ENCODE results near the gene CPLX4. TPM values are rescaled to one million over a fixed set of nuclear protein-coding genes. Genes with fewer than 3 reads are reported as not detected.

CPLX4 gene
- total RNA-seq, 1 donor from 2014 or later = 2.2 TPM

- Mint-ChIP-seq H3K4me1 (no peaks in the 10 kb centered on the region), H3K27ac (no peak overlapping the region), H3K4me3 (no peak overlapping the region), H3K9me3 (no peaks in the 10 kb centered on the region), H3K36me3 (no peaks in the 10 kb centered on the region), H3K27me3 (ENCODE audit: insufficient read depth, low read depth) (peaks cover 13% of the 10 kb centered on the region)
- peaks cover 32% of the 10 kb centered on the region for H3K4me1 ChIP-seq
- H3K79me2 ChIP-seq (ENCODE audit: low read depth) = no peaks in the 10 kb centered on the region
- H4K20me1 ChIP-seq (ENCODE audit: low read depth) = no peaks in the 10 kb centered on the region
- H3K4me3 ChIP-seq = no peak overlapping the region
- no peak overlapping the region for H2AFZ ChIP-seq (replicated peaks)
- no peaks in the 10 kb centered on the region for H3K9me3 ChIP-seq (ENCODE audit: low read depth)
- H3K36me3 ChIP-seq = no peaks in the 10 kb centered on the region
- no peak overlapping the region for H3K27ac ChIP-seq
- TF ChIP-seq, protein P1, sequence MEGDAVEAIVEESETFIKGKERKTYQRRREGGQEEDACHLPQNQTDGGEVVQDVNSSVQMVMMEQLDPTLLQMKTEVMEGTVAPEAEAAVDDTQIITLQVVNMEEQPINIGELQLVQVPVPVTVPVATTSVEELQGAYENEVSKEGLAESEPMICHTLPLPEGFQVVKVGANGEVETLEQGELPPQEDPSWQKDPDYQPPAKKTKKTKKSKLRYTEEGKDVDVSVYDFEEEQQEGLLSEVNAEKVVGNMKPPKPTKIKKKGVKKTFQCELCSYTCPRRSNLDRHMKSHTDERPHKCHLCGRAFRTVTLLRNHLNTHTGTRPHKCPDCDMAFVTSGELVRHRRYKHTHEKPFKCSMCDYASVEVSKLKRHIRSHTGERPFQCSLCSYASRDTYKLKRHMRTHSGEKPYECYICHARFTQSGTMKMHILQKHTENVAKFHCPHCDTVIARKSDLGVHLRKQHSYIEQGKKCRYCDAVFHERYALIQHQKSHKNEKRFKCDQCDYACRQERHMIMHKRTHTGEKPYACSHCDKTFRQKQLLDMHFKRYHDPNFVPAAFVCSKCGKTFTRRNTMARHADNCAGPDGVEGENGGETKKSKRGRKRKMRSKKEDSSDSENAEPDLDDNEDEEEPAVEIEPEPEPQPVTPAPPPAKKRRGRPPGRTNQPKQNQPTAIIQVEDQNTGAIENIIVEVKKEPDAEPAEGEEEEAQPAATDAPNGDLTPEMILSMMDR (IDR thresholded peaks at IDR 0.05) = no peak
- TF ChIP-seq EZH2phosphoT487 (IDR thresholded peaks at IDR 0.05) (no peak), EZH2 (IDR thresholded peaks at IDR 0.05) (no peak)
- H3K9ac ChIP-seq = no peak overlapping the region
- H3K4me2 ChIP-seq = peak overlapping the region; percentile 20
- no peak for DNase-seq (ENCODE audit: low spot score)
- H3F3A ChIP-seq (ENCODE audit: low read depth) = no peaks in the 10 kb centered on the region
- H3K27me3 ChIP-seq = peaks cover 63% of the 10 kb centered on the region
Measured at GRCh38 chr18:59286341-59286740, 32.1 kb downstream of the CPLX4 start.

DNA sequence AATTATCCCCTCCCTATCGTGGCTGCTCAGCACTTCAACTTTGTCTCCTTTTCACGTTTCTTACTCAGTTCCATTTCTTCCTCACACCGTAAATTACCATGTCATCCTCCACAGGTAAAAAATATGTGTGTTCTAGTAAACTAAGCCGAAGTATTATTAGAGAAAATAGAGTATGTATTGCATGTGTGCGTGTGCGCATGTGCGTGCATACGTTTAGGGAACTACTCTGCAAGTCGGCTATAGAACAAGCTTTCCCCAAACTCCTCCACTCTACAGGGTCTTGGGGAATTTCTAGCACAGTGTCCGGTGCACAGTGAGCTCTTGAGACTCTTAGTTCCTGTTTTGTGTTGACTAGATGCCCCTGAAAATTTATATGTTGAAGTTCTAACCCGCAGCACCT is 36.1 kb downstream of the CPLX4 start:
- Histone ChIP-seq H3K9ac (no peak overlapping the region), H3K79me2 (ENCODE audit: low read depth) (no peaks in the 10 kb centered on the region), H3K27ac (no peak overlapping the region), H3K4me1 (peaks cover 47% of the 10 kb centered on the region), H4K20me1 (ENCODE audit: low read depth) (no peaks in the 10 kb centered on the region), H3K27me3 (peaks cover 93% of the 10 kb centered on the region), H3K4me2 (no peak overlapping the region), H2AFZ (replicated peaks) (no peak overlapping the region), H3K9me3 (ENCODE audit: low read depth) (no peaks in the 10 kb centered on the region), H3K36me3 (no peaks in the 10 kb centered on the region), H3K4me3 (no peak overlapping the region), H3F3A (ENCODE audit: low read depth) (peaks cover 6% of the 10 kb centered on the region)
- Mint-ChIP-seq H3K4me3 (no peak overlapping the region), H3K27me3 (ENCODE audit: insufficient read depth, low read depth) (peaks cover 22% of the 10 kb centered on the region), H3K9me3 (no peaks in the 10 kb centered on the region), H3K36me3 (peaks cover 1% of the 10 kb centered on the region), H3K27ac (no peak overlapping the region), H3K4me1 (no peaks in the 10 kb centered on the region)
- no peak for TF ChIP-seq EZH2 (IDR thresholded peaks at IDR 0.05)
- TF ChIP-seq, protein P1 (IDR thresholded peaks at IDR 0.05) = no peak
- no peak for TF ChIP-seq EZH2phosphoT487 (IDR thresholded peaks at IDR 0.05)
- DNase-seq (ENCODE audit: low spot score) = no peak

- H3K27me3 ChIP-seq = peaks cover 82% of the 10 kb centered on the region
- peaks cover 26% of the 10 kb centered on the region for H3F3A ChIP-seq (ENCODE audit: low read depth)
- no peaks in the 10 kb centered on the region for H3K36me3 ChIP-seq
- peaks cover 41% of the 10 kb centered on the region for H3K27me3 Mint-ChIP-seq (ENCODE audit: insufficient read depth, low read depth)
- H3K27ac ChIP-seq = no peak overlapping the region
- no peak overlapping the region for H3K9ac ChIP-seq
- no peak overlapping the region for H2AFZ ChIP-seq (replicated peaks)
- H3K27ac Mint-ChIP-seq = no peak overlapping the region
- no peak for DNase-seq (ENCODE audit: low spot score)
- H4K20me1 ChIP-seq (ENCODE audit: low read depth) = peaks cover 12% of the 10 kb centered on the region
- H3K79me2 ChIP-seq (ENCODE audit: low read depth) = no peaks in the 10 kb centered on the region
- no peak overlapping the region for H3K4me3 Mint-ChIP-seq
- H3K36me3 Mint-ChIP-seq = peaks cover 1% of the 10 kb centered on the region
- peaks cover 51% of the 10 kb centered on the region for H3K4me1 ChIP-seq
- no peaks in the 10 kb centered on the region for H3K9me3 ChIP-seq (ENCODE audit: low read depth)
- H3K4me1 Mint-ChIP-seq = peaks cover 20% of the 10 kb centered on the region
- H3K4me2 ChIP-seq = no peak overlapping the region
- H3K4me3 ChIP-seq = no peak overlapping the region
- TF ChIP-seq EZH2 (IDR thresholded peaks at IDR 0.05) = no peak
- TF ChIP-seq, protein P1 (IDR thresholded peaks at IDR 0.05) = no peak
- H3K9me3 Mint-ChIP-seq = no peaks in the 10 kb centered on the region
Measured at GRCh38 chr18:59279722-59280121, 38.7 kb downstream of the CPLX4 start.
